22Rv1 (cell line): Measurements from ENCODE around the gene KIAA1958.

ENCODE experiments used
- ZFX ChIP-seq: fragments of 450-650 bp; IDR thresholded peaks from 2 replicates; pipeline ENCODE4 v1.6.1; 2017; ENCODE audit warnings: antibody characterized with exemption, borderline replicate concordance
- TF ChIP-seq, protein P1 (sequence below): fragments of 450-650 bp; IDR thresholded peaks from 2 replicates; pipeline ENCODE4 v1.5.1; 2017; ENCODE audit warnings: mild to moderate bottlenecking

DNA sequence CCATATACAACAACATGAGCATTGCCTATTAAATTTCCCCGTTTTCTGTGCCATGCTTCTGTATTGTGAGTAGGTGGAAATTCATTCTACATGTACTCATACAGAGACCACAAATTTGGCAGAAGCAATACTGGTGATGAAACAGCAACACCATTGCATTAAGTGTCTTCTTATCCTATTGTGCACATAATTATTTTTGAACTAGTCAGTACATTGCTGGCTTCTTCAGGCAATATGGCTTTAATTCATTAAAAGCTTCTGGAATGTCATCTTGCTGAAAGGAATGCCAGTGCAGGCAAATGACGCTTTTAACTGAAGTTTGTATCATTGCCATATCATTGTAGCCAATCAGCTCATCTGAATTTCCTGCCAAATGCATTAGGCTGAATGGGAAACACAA, 82.6 kb downstream of the KIAA1958 start:
- TF ChIP-seq, protein P1, sequence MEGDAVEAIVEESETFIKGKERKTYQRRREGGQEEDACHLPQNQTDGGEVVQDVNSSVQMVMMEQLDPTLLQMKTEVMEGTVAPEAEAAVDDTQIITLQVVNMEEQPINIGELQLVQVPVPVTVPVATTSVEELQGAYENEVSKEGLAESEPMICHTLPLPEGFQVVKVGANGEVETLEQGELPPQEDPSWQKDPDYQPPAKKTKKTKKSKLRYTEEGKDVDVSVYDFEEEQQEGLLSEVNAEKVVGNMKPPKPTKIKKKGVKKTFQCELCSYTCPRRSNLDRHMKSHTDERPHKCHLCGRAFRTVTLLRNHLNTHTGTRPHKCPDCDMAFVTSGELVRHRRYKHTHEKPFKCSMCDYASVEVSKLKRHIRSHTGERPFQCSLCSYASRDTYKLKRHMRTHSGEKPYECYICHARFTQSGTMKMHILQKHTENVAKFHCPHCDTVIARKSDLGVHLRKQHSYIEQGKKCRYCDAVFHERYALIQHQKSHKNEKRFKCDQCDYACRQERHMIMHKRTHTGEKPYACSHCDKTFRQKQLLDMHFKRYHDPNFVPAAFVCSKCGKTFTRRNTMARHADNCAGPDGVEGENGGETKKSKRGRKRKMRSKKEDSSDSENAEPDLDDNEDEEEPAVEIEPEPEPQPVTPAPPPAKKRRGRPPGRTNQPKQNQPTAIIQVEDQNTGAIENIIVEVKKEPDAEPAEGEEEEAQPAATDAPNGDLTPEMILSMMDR, result no peak
- no peak for TF ChIP-seq ZFX
